ENCODE data around the gene C1orf87.

DNA sequence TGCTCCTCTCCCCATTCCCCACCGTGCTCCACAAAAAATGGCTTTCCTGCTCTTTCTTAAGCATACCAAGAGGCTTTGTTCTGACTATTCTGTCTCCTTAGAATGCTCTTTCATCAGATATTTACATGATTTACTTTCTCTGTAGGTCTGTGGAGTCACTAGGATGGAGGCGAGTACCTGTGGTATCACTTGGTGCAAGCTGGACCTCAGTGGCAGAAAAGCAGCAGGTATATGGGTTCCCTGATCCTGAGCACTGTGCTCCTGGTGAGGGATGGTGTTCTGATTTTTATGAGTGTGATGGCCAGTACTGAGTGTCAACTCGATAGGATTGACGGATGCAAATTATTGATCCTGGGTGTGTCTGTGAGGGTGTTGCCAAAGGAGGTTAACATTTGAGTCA is 10.0 kb downstream of the C1orf87 start:
- TF ChIP-seq, protein P1, sequence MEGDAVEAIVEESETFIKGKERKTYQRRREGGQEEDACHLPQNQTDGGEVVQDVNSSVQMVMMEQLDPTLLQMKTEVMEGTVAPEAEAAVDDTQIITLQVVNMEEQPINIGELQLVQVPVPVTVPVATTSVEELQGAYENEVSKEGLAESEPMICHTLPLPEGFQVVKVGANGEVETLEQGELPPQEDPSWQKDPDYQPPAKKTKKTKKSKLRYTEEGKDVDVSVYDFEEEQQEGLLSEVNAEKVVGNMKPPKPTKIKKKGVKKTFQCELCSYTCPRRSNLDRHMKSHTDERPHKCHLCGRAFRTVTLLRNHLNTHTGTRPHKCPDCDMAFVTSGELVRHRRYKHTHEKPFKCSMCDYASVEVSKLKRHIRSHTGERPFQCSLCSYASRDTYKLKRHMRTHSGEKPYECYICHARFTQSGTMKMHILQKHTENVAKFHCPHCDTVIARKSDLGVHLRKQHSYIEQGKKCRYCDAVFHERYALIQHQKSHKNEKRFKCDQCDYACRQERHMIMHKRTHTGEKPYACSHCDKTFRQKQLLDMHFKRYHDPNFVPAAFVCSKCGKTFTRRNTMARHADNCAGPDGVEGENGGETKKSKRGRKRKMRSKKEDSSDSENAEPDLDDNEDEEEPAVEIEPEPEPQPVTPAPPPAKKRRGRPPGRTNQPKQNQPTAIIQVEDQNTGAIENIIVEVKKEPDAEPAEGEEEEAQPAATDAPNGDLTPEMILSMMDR (IDR thresholded peaks at IDR 0.05 in 8 of 11, conservative IDR thresholded peaks at IDR 0.05 in 3 of 11) = no peak
- TF ChIP-seq POLR2A (IDR thresholded peaks at IDR 0.05) (no peak), POLR2AphosphoS5 (IDR thresholded peaks at IDR 0.05) (no peak)

All from spleen (tissue), 7 donors.